ENCODE results near the gene SELENOT.

SELENOT gene

GRCh38 chr3:150662410-150663200 lies 59.5 kb downstream of the SELENOT start:
- no peak for DNase-seq (ENCODE audit: low read depth in 3 of 3)

- DNase-seq (ENCODE audit: low read depth in 3 of 3) = no peak
Observed at GRCh38 chr3:150663461-150663860, 60.3 kb downstream of the SELENOT start.

GRCh38 chr3:150666167-150666566 lies 63.0 kb downstream of the SELENOT start:
- no peak for DNase-seq (ENCODE audit: low read depth in 3 of 3)

GRCh38 chr3:150673966-150674365 lies 70.8 kb downstream of the SELENOT start:
- DNase-seq (ENCODE audit: low read depth in 3 of 3) = no peak

GRCh38 chr3:150675587-150675986 lies 72.5 kb downstream of the SELENOT start:
- DNase-seq (ENCODE audit: low read depth in 3 of 3) = no peak
